IMR-90 (cell line): ENCODE results near the gene KIRREL1.

Source experiments
- POLR2A ChIP-seq: IDR thresholded peaks from 2 replicates; pipeline ENCODE4 v1.6.1; 2012; ENCODE audit warnings: mild to moderate bottlenecking, low read depth, low read length
- RFX5 ChIP-seq: IDR thresholded peaks from 2 replicates; pipeline ENCODE4 v1.8.0; 2012; ENCODE audit warnings: low read depth, mild to moderate bottlenecking, low read length, moderate library complexity
- TF ChIP-seq, protein P1 (sequence below): conservative IDR thresholded peaks from 2 replicates; pipeline ENCODE4 v1.5.1; 2012; ENCODE audit warnings: mild to moderate bottlenecking, low read depth, low read length, improper control_type of control experiment

DNA sequence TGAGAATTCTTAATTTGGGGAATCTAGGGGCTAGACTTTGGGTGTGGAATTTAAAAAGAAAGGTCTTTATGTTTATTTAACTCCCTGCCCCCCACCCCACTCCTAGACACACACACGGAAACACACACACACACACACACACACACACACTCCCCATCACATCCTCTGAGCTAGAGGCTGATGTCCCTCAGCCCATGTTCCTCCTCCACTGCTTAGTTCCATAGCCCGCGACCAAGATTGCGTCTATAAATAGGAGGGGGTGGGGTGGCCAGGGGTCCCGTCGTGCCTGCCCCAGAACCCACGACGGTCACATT, 655 bp upstream of the KIRREL1 start:
- TF ChIP-seq POLR2A (no peak), RFX5 (no peak)
- TF ChIP-seq, protein P1, sequence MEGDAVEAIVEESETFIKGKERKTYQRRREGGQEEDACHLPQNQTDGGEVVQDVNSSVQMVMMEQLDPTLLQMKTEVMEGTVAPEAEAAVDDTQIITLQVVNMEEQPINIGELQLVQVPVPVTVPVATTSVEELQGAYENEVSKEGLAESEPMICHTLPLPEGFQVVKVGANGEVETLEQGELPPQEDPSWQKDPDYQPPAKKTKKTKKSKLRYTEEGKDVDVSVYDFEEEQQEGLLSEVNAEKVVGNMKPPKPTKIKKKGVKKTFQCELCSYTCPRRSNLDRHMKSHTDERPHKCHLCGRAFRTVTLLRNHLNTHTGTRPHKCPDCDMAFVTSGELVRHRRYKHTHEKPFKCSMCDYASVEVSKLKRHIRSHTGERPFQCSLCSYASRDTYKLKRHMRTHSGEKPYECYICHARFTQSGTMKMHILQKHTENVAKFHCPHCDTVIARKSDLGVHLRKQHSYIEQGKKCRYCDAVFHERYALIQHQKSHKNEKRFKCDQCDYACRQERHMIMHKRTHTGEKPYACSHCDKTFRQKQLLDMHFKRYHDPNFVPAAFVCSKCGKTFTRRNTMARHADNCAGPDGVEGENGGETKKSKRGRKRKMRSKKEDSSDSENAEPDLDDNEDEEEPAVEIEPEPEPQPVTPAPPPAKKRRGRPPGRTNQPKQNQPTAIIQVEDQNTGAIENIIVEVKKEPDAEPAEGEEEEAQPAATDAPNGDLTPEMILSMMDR = no peak
